Stimulated activated CD4-positive, alpha-beta T cell treated with anti-CD3 and anti-CD28 coated beads, Interleukin-15, amount 100 ng/mL, for 48 hours (primary cell): ENCODE data around the gene LRRC23.

Experiments
- DNase-seq, 2 donors: peaks; one replicate each; pipeline ENCODE4 v3.0.0-alpha.2; 2020; ENCODE audit warnings: low read depth in 2 of 2

The LRRC23 gene

DNA sequence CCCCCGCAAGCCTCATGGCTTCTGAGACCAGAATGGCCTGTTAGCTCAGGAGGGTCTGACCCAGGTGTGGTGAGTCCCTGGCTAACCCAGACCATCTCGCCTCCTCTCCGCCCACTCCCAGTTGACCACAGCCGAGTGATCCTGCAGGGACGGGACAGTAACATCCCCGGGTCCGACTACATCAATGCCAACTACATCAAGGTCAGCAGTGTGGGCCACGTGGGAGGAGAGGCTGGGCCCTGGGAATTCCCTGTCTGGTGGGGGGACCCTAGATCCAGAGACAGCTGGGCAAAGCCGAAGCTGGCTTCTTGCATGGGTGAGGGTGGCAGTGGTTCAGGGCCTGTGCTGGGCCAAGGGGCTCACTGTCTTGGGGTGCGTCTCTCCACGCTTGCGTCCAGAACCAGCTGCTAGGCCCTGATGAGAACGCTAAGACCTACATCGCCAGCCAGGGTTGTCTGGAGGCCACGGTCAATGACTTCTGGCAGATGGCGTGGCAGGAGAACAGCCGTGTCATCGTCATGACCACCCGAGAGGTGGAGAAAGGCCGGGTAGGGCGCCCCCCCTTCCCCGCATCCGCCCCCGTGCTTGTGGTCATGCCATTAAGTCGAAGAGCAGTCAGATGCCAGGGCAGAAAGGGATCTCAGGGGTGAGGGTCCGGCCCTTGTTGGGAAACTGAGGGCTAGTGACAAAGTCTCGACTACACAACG, 51.6 kb downstream of the LRRC23 start:
- no peak for DNase-seq

DNA sequence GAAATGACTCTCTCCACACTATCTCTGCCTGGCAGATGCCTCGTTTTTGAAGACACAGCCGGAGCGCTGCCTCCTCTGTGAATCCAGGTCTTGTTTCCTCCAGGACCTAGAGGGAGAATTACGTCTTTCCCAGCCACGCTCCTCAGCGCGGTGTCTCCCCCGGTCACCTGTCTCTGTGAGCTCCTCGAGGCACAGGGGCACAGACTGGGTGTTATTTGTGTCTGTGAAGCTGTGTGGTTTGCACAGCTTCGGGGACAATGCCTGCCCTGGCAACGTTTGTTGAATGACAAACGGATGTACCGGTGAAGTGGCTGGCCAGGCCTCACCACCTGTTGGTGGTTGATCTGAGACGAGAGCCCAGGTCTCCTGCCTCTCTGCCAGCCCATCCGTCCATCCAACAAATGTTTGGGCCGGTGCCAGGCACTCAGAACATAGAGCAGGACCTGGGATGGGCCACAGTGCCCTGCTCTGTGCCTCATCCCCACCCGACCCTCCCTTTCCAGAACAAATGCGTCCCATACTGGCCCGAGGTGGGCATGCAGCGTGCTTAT, 52.6 kb downstream of the LRRC23 start:
- DNase-seq = no peak

DNA sequence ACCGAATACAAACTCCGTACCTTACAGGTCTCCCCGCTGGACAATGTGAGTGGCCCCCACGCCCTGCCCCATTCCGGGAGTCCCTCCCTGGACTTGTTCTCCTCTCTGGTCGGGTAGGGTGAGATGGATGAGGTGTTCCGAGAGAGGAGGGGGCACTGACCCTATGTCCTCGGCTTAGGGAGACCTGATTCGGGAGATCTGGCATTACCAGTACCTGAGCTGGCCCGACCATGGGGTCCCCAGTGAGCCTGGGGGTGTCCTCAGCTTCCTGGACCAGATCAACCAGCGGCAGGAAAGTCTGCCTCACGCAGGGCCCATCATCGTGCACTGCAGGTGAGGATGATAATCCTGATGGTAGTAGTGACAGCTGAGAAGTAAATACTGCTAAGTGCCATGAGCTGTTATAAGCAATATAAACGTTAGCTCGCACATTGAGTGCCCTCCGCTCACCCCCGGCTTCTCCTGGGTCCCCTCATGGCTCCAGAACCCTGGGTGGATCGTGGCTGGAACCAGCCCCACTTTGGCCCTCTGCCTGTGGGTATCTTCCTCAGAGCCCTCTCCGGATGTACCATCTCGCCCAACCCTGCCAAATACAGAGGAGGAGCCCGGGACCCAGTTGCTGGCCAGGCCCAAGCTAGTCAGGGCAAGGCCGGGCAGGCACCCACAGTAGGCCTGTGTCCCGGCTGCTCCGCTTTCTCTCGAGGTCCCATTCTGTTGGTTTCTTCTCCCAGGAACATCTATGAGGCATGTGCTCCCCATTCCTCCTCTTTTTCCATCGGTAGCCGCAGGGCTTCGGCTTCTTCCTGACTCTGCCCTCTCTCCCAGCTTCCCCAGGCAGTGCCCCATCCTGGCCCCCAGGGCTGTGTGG, 53.4 kb downstream of the LRRC23 start:
- DNase-seq = no peak

DNA sequence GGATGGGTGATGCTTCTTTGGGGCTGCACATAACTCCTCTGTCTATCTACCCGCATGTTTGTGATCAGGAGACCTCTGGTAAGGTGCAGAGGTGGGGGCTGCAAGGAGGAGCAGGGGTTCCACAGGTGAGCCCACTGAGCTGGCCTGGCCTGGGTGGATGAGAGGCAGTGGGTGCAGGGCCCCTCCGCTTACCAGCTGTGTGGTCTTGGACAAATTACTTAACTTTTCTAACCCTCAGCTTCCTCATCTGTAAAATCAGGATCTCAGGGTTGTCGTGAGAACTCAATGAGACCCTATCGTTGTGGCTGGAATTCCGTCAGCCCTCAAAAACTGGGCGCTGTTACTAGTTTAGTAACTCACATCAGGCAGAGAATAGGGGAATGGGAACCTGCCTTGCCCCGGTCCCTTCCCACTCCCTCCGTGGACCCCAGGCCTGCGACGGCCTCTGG, 54.0 kb downstream of the LRRC23 start:
- DNase-seq = no peak

DNA sequence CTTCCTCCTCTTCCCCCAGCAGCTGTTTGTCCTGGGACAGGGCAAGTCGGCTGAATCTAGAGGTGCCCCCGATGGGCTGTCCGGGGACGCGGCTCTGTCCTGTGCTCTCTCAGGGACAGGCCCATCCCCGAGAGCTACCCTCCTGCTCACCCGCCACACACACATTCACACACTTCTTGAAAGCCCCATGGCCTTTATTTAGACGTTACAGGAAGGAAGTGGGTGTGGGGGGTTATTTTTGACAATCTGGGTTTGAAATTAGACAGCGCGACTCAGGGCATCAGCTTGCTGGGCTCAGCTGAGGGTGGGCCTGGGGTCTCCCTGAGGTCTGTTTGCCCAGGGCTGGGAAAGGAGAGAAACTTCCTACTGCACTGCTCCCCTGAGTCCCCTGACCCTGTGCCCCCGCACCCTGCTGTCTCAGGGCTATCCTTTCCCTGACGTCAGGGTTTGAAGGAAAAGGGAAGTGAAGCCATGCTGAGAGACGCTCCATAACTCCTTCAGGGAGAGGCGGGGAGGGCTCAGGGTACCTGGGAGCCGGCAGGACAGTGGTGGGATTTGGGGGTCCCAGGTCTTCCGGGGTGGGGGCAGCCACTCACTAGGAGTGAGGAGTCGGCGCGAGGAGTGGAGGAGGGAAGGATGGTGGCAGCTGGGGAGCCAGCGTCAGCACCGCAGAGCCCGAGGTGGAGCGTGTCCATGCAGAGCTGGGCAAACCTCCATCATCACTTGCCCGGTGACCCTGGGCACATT, 54.6 kb downstream of the LRRC23 start:
- DNase-seq = peak in 1 of 2 donors; percentile 62

DNA sequence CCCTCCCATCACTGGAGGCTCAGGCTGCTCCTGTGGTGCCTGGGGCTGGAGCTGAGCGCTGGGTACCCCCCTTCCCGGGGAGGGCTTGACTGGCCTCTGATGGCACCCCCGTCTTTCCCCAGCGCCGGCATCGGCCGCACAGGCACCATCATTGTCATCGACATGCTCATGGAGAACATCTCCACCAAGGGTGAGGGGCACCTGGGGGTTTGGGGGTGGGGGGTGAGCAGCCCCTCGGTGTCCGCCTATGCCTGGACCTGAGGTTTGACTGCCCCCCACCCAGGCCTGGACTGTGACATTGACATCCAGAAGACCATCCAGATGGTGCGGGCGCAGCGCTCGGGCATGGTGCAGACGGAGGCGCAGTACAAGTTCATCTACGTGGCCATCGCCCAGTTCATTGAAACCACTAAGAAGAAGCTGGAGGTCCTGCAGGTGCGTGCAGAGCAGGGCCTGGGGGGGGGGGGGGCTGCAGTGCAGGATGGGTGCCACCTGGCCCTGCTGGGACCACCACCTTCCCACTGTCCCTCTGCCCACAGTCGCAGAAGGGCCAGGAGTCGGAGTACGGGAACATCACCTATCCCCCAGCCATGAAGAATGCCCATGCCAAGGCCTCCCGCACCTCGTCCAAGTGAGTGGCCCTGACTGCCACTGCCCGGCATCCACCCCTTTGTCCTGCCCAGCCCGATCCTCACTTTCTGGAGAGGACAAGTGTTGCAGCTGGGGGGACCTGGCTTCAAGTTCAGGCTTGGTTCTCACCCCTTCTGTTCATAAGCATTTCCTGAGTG, 55.4 kb downstream of the LRRC23 start:
- no peak for DNase-seq

DNA sequence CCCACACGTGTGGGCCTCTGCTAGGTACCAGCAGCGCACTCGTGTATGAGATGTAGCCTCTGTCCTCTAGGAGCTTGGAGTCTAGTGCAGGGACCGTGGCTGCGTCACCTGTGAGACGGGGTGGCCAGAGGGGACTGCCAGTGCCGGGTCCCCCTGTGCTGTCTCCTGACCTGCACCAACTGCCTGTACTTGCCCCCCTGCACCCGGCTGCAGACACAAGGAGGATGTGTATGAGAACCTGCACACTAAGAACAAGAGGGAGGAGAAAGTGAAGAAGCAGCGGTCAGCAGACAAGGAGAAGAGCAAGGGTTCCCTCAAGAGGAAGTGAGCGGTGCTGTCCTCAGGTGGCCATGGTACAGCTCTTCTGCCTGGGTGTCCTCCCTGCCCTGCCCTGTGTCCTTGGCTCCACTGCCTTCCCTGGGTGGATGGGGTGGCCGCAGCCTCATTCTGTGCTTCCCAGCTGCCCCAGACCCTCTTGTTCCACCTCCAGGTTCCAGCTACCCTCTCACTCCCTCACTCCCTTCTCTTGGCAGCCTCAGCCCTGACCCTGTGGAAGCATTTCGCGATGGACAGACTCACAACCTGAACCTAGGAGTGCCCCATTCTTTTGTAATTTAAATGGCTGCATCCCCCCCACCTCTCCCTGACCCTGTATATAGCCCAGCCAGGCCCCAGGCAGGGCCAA, 56.1 kb downstream of the LRRC23 start:
- DNase-seq = no peak

DNA sequence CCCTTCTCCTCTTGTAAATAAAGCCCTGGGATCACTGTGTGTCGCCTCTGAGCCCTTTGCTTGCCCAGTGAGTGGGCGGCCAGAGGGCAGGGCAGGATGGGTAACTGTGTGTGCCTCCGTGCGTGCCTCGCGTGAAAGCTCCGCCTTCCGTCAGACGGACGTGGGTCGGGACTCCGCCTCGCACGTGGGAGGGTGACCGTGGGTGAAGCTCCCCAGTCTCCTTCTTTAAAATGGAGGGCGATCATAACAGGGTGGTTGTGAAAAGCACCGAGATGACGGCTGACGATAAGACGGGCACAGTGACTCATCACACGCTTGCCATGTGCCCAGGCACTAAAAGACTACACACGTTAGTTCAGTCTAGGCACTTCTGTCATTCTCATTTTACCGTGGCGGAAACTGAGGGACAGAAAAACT, 56.7 kb downstream of the LRRC23 start:
- peak; percentile 90 to 93 for DNase-seq

DNA sequence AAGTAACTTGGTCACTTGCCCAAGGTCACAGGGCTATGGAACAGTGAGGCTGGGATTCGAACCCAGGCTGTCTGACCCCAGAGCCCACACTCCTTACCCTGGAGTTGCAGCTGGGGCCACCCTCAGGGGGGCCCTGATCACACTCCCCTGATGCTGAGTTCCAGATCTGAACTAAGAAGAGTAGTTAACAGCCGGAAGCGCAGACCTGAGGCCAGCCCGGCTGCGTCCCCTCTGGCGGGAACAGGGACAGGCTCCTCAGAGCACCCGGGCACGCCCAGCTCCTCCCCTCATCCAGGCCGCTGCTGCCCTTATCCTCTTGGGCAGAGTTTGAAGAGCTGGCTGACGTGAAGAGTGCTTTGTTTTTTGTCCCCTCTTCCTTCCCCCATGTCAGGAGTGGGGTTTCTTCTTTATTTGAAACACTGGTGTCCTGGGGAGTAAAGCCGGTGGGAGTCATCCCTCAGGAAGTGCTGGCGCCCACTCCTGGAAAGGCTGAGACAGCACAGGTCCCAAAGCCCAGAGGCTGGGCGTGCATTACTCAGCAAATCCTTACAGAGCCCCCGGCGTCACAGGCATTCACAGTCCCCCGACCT, 57.2 kb downstream of the LRRC23 start:
- no peak for DNase-seq

DNA sequence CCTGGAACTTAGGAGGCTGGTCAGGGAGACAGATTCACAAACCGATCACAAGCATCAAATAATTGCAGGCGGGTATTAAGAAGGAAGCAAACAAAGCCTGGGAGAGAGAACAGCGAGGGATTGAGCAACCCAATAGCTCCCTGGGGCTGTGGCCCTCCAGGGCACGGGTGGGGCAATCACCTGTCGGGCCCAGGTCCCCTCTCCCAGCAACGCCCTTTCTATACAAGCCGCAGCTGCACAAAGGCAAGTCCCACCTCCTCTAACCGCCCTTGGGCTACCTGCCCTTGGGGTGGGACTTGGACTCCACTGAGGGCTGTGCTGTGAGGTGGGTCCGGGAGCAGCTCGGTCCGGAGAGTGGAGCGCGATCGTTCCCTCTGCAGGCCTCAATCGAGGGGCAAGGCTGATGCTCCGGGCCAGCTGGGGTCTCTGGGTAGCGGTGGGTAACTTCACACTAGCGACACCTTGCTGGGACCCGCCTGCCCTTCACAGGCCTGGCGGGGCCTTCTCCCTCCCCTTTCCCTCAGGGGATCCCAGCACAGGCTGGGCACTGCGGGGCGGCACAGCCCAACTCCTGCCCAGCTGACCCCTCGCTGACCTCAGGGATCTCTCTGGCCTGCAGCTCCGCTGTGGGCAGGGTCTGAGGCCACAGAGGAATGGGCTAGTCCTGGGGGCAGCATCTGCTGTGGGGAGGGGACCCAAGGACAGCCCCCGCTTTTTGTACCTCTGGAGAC, 57.8 kb downstream of the LRRC23 start:
- no peak for DNase-seq

DNA sequence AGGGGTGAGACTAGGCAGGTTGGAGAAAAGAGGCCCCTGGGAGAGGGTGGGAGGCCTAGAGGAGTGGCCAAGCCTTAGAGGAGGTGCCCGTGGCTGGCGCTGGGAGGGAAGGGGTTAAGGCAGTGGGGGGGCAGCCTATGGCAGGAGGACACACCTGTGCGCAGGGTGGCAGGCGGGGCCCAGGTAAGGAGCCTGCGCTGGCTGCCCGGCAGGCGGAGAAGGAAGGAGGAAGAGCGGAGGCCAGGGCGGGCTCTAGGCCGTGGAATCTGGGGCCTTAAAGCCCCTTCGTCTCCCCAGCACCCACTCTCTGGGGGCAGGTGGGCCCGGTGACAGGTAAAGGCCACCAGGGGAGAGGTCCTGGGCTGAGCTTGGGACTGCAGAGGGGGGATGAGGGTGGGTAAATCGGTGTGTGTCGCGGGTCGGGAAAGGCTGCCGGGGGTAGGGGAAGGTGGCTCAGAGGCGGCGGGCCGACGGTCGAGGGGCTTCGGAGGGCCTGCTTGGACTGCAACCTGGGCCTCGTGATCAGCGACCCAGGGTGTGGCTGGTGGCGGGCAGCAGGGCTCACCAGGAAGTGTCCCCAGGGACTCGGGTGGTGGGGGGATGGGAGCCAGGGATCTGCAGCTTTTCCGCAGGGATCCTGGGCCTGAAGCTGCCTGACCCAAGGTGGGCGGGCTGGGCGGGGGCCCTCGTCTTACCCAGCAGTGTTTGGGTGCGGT, 58.6 kb downstream of the LRRC23 start:
- DNase-seq = no peak
